ENCODE data around the gene KIFC3. TPM values are rescaled to one million over a fixed set of nuclear protein-coding genes. Genes with fewer than 3 reads are reported as not detected.

The KIFC3 gene
- total and polyA plus RNA-seq, 2 donors (not counting 1 experiment from before 2014, with no cell fraction given): 13.8 to 44.9 TPM

- peak in 1 of 2 donors; percentile 91 for DNase-seq (ENCODE audit: low read depth in 2 of 2)
- no peaks in the 10 kb centered on the region for H3K79me2 ChIP-seq (ENCODE audit: control insufficient read depth, insufficient read depth, low read length)
- H3K4me1 ChIP-seq (ENCODE audit: control insufficient read depth, extremely low read depth, insufficient read depth, low read length): peaks cover 10% of the 10 kb centered on the region
- H4K20me1 ChIP-seq (ENCODE audit: control insufficient read depth, extremely low read depth, insufficient read depth, low read length): no peaks in the 10 kb centered on the region
- H2AFZ ChIP-seq (ENCODE audit: low read length): no peak overlapping the region
- no peak overlapping the region for H3K4me3 ChIP-seq (replicated peaks in 1 of 4; ENCODE audit: control extremely low read depth in 1 of 4, insufficient read depth in 1 of 4, low read depth in 3 of 4, low read length in 4 of 4)
- TF ChIP-seq CTCF (conservative IDR thresholded peaks at IDR 0.05 in 1 of 2, IDR thresholded peaks at IDR 0.05 in 1 of 2; ENCODE audit: low read depth in 1 of 2, low read length in 2 of 2) (no peak), EZH2 (IDR thresholded peaks at IDR 0.05; ENCODE audit: low read length, missing control alignments) (no peak)
- H3K27ac ChIP-seq (ENCODE audit: insufficient read depth, low read length): peak overlapping the region; percentile 26
- peak overlapping the region; percentile 17 for H3K4me2 ChIP-seq (ENCODE audit: extremely low read depth, insufficient read depth, low read length)
- H3K36me3 ChIP-seq (ENCODE audit: control insufficient read depth, insufficient read depth, low read length): peaks cover 13% of the 10 kb centered on the region
- no peaks in the 10 kb centered on the region for H3K9me3 ChIP-seq (ENCODE audit: control insufficient read depth, insufficient read depth, low read depth, low read length)
- H3K9ac ChIP-seq (ENCODE audit: insufficient read depth, low read length): no peak overlapping the region
- no peaks in the 10 kb centered on the region for H3K27me3 ChIP-seq (ENCODE audit: control insufficient read depth, insufficient read depth, low read length)
These were observed 15.4 kb downstream of the KIFC3 start for GRCh38 chr16:57786632-57787518.

GRCh38 chr16:57785924-57786323 lies 16.4 kb downstream of the KIFC3 start:
- Histone ChIP-seq H3K9ac (ENCODE audit: insufficient read depth, low read length) (no peak overlapping the region), H4K20me1 (ENCODE audit: control insufficient read depth, extremely low read depth, insufficient read depth, low read length) (no peaks in the 10 kb centered on the region), H3K36me3 (ENCODE audit: control insufficient read depth, insufficient read depth, low read length) (peaks cover 13% of the 10 kb centered on the region), H3K27me3 (ENCODE audit: control insufficient read depth, insufficient read depth, low read length) (no peaks in the 10 kb centered on the region), H3K4me3 (replicated peaks in 1 of 4; ENCODE audit: control extremely low read depth in 1 of 4, insufficient read depth in 1 of 4, low read depth in 3 of 4, low read length in 4 of 4) (no peak overlapping the region), H3K4me1 (ENCODE audit: control insufficient read depth, extremely low read depth, insufficient read depth, low read length) (peaks cover 10% of the 10 kb centered on the region), H3K79me2 (ENCODE audit: control insufficient read depth, insufficient read depth, low read length) (no peaks in the 10 kb centered on the region), H3K27ac (ENCODE audit: insufficient read depth, low read length) (no peak overlapping the region), H2AFZ (ENCODE audit: low read length) (no peak overlapping the region), H3K4me2 (ENCODE audit: extremely low read depth, insufficient read depth, low read length) (no peak overlapping the region), H3K9me3 (ENCODE audit: control insufficient read depth, insufficient read depth, low read depth, low read length) (no peaks in the 10 kb centered on the region)
- DNase-seq (ENCODE audit: low read depth in 2 of 2): no peak
- no peak for TF ChIP-seq CTCF (conservative IDR thresholded peaks at IDR 0.05 in 1 of 2, IDR thresholded peaks at IDR 0.05 in 1 of 2; ENCODE audit: low read depth in 1 of 2, low read length in 2 of 2)
- TF ChIP-seq EZH2 (IDR thresholded peaks at IDR 0.05; ENCODE audit: low read length, missing control alignments): no peak

DNA sequence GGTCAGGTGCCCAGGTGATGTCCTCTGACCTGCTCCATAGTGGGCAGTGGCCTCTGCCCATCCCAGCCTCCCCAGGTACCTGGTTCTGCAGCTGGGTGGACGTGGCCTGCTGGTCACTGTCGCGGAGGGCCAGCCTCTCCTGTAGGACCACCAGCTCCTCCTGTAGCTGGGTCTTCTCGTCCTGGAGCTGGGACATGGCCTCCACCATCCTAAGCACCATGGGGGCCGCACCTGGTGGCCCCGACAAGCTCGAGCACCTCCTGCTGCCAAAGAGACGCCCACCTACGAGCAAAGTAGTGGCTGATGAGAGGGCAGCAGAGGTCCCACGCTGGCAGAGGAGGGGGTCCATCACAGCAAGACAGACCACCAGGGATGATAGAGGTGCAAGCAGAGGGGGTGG lies 16.9 kb downstream of the KIFC3 start:
- Histone ChIP-seq H3K4me2 (ENCODE audit: extremely low read depth, insufficient read depth, low read length) (no peak overlapping the region), H3K4me1 (ENCODE audit: control insufficient read depth, extremely low read depth, insufficient read depth, low read length) (peaks cover 10% of the 10 kb centered on the region), H4K20me1 (ENCODE audit: control insufficient read depth, extremely low read depth, insufficient read depth, low read length) (no peaks in the 10 kb centered on the region), H3K36me3 (ENCODE audit: control insufficient read depth, insufficient read depth, low read length) (peaks cover 13% of the 10 kb centered on the region), H3K79me2 (ENCODE audit: control insufficient read depth, insufficient read depth, low read length) (no peaks in the 10 kb centered on the region), H3K9me3 (ENCODE audit: control insufficient read depth, insufficient read depth, low read depth, low read length) (no peaks in the 10 kb centered on the region), H3K4me3 (replicated peaks in 1 of 4; ENCODE audit: control extremely low read depth in 1 of 4, insufficient read depth in 1 of 4, low read depth in 3 of 4, low read length in 4 of 4) (no peak overlapping the region), H3K9ac (ENCODE audit: insufficient read depth, low read length) (no peak overlapping the region), H2AFZ (ENCODE audit: low read length) (no peak overlapping the region), H3K27me3 (ENCODE audit: control insufficient read depth, insufficient read depth, low read length) (no peaks in the 10 kb centered on the region), H3K27ac (ENCODE audit: insufficient read depth, low read length) (no peak overlapping the region)
- DNase-seq (ENCODE audit: low read depth in 2 of 2): no peak
- TF ChIP-seq EZH2 (IDR thresholded peaks at IDR 0.05; ENCODE audit: low read length, missing control alignments) (no peak), CTCF (conservative IDR thresholded peaks at IDR 0.05 in 1 of 2, IDR thresholded peaks at IDR 0.05 in 1 of 2; ENCODE audit: low read depth in 1 of 2, low read length in 2 of 2) (no peak)
